GM21360 (cell line): ENCODE measurements around the gene OR8B12.
"Not testable (repeated sequence)": the region's sequence is repeated elsewhere in the genome, so short reads cannot be mapped to it uniquely, and the experiment has no call there.

Source experiments
- ATAC-seq: cut with Tn5 transposase; IDR thresholded peaks from one replicate; pipeline ENCODE4 v1.9.1; 2021; ENCODE audit warnings: mild to moderate bottlenecking, moderate library complexity; ENCODE audit not compliant: unreplicated experiment

The OR8B12 gene

DNA sequence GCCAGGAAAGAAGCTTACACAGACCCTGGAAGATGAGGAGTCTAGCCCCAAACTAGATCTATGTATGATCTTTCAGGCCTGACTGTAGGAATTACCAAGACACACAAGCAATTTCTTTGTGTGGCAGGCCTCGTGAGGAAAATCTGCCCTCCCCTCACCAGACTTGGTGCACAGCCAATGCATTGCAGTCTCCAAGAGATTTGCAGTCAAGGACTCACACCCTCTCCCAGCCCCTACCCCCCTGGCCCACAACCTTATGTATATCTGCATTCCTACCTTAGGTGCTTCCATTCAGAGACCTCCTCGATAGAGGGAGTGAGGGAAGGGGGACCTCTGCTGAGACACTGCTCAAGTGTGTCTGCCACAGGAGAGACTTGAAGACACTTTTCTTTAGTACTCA lies 9.8 kb downstream of the OR8B12 start:
- ATAC-seq = no peak

GRCh38 chr11:124520550-124520854 lies 23.0 kb downstream of the OR8B12 start:
- no peak for ATAC-seq

DNA sequence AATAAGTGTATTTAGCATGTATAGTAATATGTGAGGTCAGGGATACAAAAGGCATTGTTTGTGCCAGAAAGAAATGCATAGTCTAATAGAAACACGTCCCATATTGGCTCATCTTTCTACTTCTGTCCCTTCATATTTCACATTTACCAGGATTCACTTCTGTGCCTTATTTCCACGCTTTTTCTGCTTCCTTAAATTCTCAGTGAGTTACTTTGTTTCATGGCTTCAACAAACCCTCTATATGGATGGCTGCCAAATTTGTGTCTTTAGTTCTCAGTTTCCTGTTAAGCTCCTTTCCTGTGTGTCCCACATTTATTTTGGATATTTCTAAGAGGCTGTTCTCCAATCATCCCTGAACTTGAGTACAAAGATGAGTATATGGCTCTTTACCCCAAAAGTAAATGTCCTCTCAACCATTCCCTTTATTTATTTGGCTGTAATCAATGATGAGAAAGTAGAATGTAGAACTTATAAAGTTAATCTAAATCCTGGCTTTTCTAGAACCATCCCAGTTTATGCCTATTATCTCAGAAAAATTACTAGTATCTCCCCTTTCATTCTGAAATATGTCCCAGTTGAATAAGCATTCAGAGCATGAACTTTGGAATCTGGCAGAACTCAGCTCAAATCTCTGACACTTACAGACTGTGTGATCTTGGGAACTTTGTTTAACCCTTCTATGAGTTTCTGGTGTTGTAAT lies 23.5 kb downstream of the OR8B12 start:
- ATAC-seq = no peak

DNA sequence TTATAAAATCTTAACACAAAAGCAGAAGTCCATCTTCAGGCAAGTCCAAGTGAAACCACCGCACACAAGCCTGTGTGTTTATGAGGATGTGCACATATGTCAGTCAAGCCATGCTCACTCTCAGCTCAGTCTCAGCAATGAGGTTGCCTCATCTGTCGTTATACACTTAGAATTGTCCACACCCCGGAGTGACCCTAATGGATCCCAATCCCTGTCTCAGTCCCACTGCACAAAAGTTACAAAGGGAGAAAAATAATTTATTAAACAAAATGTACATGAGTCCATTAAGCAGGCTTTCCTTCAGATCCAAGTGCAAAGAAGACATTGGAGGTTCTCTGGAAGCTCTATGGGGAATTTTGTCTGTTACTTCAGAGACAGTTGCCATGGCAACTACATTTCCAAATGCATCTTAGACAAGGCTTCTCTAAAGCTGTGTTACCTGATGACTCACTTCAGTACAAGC lies 24.4 kb downstream of the OR8B12 start:
- ATAC-seq = no peak

- ATAC-seq = no peak
These were observed 26.1 kb downstream of the OR8B12 start for GRCh38 chr11:124517314-124517713.

DNA sequence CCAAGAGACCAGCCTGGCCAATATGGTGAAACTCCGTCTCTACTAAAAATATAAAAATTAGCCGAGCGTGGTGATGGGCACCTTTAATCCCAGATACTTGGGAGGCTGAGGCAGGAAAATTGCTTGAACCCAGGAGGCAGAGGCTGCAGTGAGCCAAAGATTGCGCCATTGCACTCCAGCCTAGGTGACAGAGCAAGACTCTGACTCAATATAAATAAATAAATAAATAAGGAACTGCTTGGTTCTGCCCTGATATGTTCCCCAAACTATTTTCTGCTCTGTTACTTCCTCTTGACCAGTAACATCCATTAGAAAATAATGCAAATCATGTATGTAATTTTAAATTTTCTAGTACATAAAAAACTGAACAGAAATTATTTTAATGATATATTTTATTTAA lies 28.8 kb downstream of the OR8B12 start:
- not testable (repeated sequence) for ATAC-seq

DNA sequence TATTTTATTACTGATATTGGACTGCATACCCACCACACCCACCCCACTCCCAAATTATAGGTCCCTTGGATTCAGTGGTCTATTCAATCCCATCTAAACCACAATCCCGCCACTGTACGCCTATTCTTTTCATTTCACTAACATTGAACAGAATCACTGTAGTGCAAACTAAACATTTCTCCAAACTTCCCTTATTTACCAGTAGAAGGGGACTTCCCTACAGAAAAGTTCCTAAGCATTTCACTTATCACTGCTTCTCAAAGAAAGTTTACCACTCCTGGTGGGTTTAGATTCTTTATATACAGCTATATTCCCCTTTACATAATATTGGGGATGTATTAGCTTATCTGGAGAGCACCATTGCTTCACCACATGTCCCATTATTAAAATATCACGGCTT lies 29.3 kb downstream of the OR8B12 start:
- ATAC-seq = no peak

DNA sequence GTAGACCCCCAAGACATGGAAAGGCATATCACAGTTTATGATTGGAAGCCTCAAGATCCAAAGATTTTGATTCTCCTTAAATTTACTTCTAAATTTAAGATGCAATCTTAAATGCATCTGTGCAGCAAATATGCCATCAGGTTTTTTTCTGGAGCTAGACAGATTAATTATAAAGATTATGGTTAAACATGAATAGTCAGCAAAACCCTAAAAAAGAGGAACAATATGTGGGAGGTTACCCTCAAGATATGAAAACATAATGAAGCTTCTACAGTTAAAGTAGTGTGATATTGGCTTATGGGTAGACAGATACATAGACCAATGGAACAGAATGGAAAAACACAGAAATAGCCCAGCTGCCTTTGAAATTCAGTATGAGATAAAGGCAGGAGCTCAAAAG lies 31.7 kb downstream of the OR8B12 start:
- ATAC-seq = no peak

DNA sequence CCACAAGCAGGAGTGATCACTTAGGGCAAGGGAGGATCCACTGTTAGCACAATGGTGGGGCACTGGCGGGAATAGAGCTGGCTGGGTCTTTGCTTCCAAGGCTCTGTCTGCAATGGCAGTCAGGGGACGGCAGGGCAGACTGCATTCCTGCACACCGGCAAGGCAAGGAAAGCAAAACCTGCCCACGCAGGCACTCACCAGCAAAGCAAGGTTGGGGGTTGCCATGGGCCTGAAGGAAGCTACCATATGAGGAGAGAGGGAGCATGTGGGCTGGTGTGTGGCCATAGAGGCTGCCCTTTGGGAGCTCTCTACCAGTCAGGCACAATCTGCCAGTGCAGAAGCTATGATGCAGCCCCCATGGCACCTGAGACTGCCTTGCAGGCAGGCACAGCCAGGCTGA lies 33.2 kb downstream of the OR8B12 start:
- ATAC-seq = no peak

DNA sequence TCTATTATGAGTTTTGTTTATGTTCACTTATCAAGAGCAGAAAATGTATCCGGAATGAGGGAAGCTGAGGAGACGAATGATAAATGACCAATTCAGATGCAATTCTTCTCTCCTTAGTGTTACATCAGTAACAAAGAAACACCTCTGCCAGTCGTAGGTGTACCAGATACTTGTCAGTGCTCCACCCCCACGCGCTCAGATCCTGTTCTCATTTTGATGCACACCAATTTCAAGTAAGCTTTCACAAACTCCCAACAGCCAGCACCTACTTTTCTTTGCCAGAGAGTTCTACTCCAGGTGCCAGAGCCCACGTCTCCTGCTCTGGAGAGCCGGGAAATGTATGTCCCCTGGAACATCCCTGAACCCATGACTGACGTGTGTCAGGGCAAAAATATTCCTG lies 43.7 kb downstream of the OR8B12 start:
- no peak for ATAC-seq

GRCh38 chr11:124493016-124493655 lies 50.3 kb downstream of the OR8B12 start:
- no peak for ATAC-seq
